IMR-90 (cell line): ENCODE data around the gene PLAC9. TPM values are rescaled to one million over a fixed set of nuclear protein-coding genes. Genes with fewer than 3 reads are reported as not detected.
"Not testable (repeated sequence)": the region's sequence is repeated elsewhere in the genome, so short reads cannot be mapped to it uniquely, and the experiment has no call there.

Source experiments
- ATAC-seq: fragments of 200-7000 bp; cut with Tn5 transposase; 2 replicates; pipeline ENCODE4 v1.9.1; 2020; ENCODE audit warnings: low read depth, mild to moderate bottlenecking, moderate library complexity
- BruUV-seq: library from RNA; stranded (reverse); fragments of 400-500 nt; replicated peaks from 2 replicates; lab custom pipeline; 2021; lab: Mats Ljungman, UMichigan
- CTCF ChIA-PET: fragments of 300-600 bp; formaldehyde crosslinking; extraction: SDS; loops from one replicate; lab custom pipeline; 2021; ENCODE audit warnings: antibody characterized with exemption; lab: Yijun Ruan, JAX
- POLR2A ChIA-PET: fragments of 300-600 bp; sonication (Branson Sonifier 250); formaldehyde crosslinking; loops from one replicate; lab custom pipeline; 2022; ENCODE audit warnings: antibody characterized with exemption; ENCODE audit not compliant: unreplicated experiment; lab: Charles Lee
- DNase-seq: peaks from one replicate; pipeline ENCODE4 v3.0.0; 2013
- H2AFZ ChIP-seq: replicated peaks from 2 replicates; pipeline ENCODE3; 2013; ENCODE audit warnings: low read length, mild to moderate bottlenecking; ENCODE audit not compliant: poor library complexity
- H2AK5ac ChIP-seq: 2 replicates; pipeline ENCODE4 v1.6.1; 2013; ENCODE audit warnings: low read depth, low read length, inconsistent platforms
- H2AK9ac ChIP-seq: replicated peaks from 2 replicates; pipeline ENCODE3; 2013; ENCODE audit warnings: mild to moderate bottlenecking, low read depth, low read length, moderate library complexity; ENCODE audit not compliant: poor library complexity
- H2BK120ac ChIP-seq: 2 replicates; pipeline ENCODE4 v1.6.1; 2013; ENCODE audit warnings: low read depth, low read length, inconsistent platforms
- H2BK15ac ChIP-seq: 3 replicates; pipeline ENCODE4 v1.6.1; 2013; ENCODE audit warnings: low read depth, low read length, inconsistent platforms
- H2BK20ac ChIP-seq: 2 replicates; pipeline ENCODE4 v1.6.1; 2013; ENCODE audit warnings: low read depth, mild to moderate bottlenecking, inconsistent platforms, low read length, moderate library complexity
- H2BK5ac ChIP-seq: 2 replicates; pipeline ENCODE4 v1.6.1; 2013; ENCODE audit warnings: mild to moderate bottlenecking, low read depth, low read length, inconsistent platforms; ENCODE audit not compliant: poor library complexity, severe bottlenecking
- H3K14ac ChIP-seq: replicated peaks from 2 replicates; pipeline ENCODE4 v1.6.1; 2013; ENCODE audit warnings: low read depth, low read length, inconsistent platforms
- H3K18ac ChIP-seq: 2 replicates; pipeline ENCODE4 v1.6.1; 2013; ENCODE audit warnings: low read depth, low read length, control low read depth
- H3K23ac ChIP-seq: 2 replicates; pipeline ENCODE4 v1.6.1; 2013; ENCODE audit warnings: low read depth, low read length, inconsistent platforms
- H3K27ac ChIP-seq: 2 replicates; pipeline ENCODE4 v1.5.1; 2013; ENCODE audit warnings: mild to moderate bottlenecking, control low read depth, low read length; ENCODE audit not compliant: insufficient read depth
- H3K27me3 ChIP-seq: 2 replicates; pipeline ENCODE4 v1.6.1; 2013; ENCODE audit warnings: low read length; ENCODE audit not compliant: control insufficient read depth, insufficient read depth
- H3K36me3 ChIP-seq: 2 replicates; pipeline ENCODE4 v1.6.1; 2013; ENCODE audit warnings: low read length, mixed read lengths; ENCODE audit not compliant: control insufficient read depth, insufficient read depth
- H3K4ac ChIP-seq: 2 replicates; pipeline ENCODE4 v1.6.1; 2013; ENCODE audit warnings: low read depth, low read length, inconsistent platforms
- H3K4me1 ChIP-seq: 2 replicates; pipeline ENCODE4 v1.6.1; 2013; ENCODE audit warnings: low read length, mixed read lengths; ENCODE audit not compliant: control insufficient read depth, insufficient read depth
- H3K4me2 ChIP-seq: 2 replicates; pipeline ENCODE4 v1.6.1; 2013; ENCODE audit warnings: low read depth, mild to moderate bottlenecking, control low read depth, low read length, moderate library complexity
- H3K4me3 ChIP-seq: 2 replicates; pipeline ENCODE4 v1.5.1; 2013; ENCODE audit warnings: low read depth, mild to moderate bottlenecking, control low read depth, low read length, moderate library complexity; ENCODE audit not compliant: insufficient read depth
- H3K56ac ChIP-seq: 2 replicates; pipeline ENCODE4 v1.6.1; 2013; ENCODE audit warnings: low read length, inconsistent platforms; ENCODE audit not compliant: insufficient read depth; ENCODE audit errors: extremely low read depth
- H3K79me1 ChIP-seq, 2 experiments: 2 replicates each; pipeline ENCODE4 v1.6.1; 2013; ENCODE audit warnings: low read length in 2 of 2, inconsistent platforms in 1 of 2, low read depth in 1 of 2
- H3K9ac ChIP-seq: 2 replicates; pipeline ENCODE4 v1.6.1; 2013; ENCODE audit warnings: low read depth, low read length, control low read depth
- H3K9me1 ChIP-seq: 2 replicates; pipeline ENCODE4 v1.6.1; 2013; ENCODE audit warnings: low read length, inconsistent platforms; ENCODE audit not compliant: insufficient read depth
- H3K9me3 ChIP-seq: 2 replicates; pipeline ENCODE4 v1.6.1; 2013; ENCODE audit warnings: low read length; ENCODE audit not compliant: control insufficient read depth, insufficient read depth
- H4K20me1 ChIP-seq: 2 replicates; pipeline ENCODE4 v1.6.1; 2013; ENCODE audit warnings: low read length, inconsistent platforms; ENCODE audit not compliant: insufficient read depth
- H4K5ac ChIP-seq: 2 replicates; pipeline ENCODE4 v1.6.1; 2013; ENCODE audit warnings: mild to moderate bottlenecking, low read depth, low read length, control low read depth
- H4K8ac ChIP-seq, 2 experiments: 2 replicates each; pipeline ENCODE4 v1.6.1; 2013; ENCODE audit warnings: low read depth in 2 of 2, low read length in 2 of 2, control low read depth in 1 of 2, inconsistent platforms in 1 of 2
- H4K91ac ChIP-seq: 2 replicates; pipeline ENCODE4 v1.6.1; 2013; ENCODE audit warnings: low read depth, low read length, inconsistent platforms; ENCODE audit not compliant: insufficient read depth
- MXI1 ChIP-seq: IDR thresholded peaks from 2 replicates; pipeline ENCODE4 v1.6.1; 2012; ENCODE audit warnings: low read depth, mild to moderate bottlenecking, low read length, moderate library complexity, borderline replicate concordance
- WGBS, 2 experiments: methylation state at CpG; one replicate each; pipeline versions ENCODE4 v1.1.5 to v1.1.7; 2013; ENCODE audit warnings: missing lambda C conversion rate in 2 of 2; ENCODE audit not compliant: insufficient read length in 1 of 2; ENCODE audit errors: extremely low coverage in 2 of 2; 5-methylcytosine and 5-hydroxymethylcytosine counted together
- dilution Hi-C: fragments of 300-500 bp; cut with HindIII; formaldehyde crosslinking; loops from one replicate; pipeline ENCODE4 v1.14.3; 2018; ENCODE audit warnings: low sequenced_read_pairs; ENCODE audit not compliant: unreplicated experiment
- in situ Hi-C: fragments of 300-500 bp; cut with MboI; formaldehyde crosslinking; loops from 3 replicates; pipeline ENCODE4 v1.14.3; 2019; ENCODE audit warnings: low sequenced_read_pairs, inconsistent platforms, mixed read lengths
- intact Hi-C: fragments of 100-400 bp; cut with micrococcal nuclease; formaldehyde crosslinking; loops from 2 replicates; pipeline ENCODE4 v1.10.0; 2022
- polyA plus RNA-seq, 3 experiments: library from polyadenylated mRNA; depleted of rRNA; stranded (reverse); fragments of >200 nt; gene quantifications; 2 replicates each; pipeline ENCODE4 v1.2.3, GENCODE V29; 2012; ENCODE audit warnings: low replicate concordance in 1 of 3
- total RNA-seq: library from RNA; depleted of rRNA; stranded (reverse); fragments of >200 nt; gene quantifications from 2 replicates; pipeline ENCODE4 v1.2.3, GENCODE V29; 2012

PLAC9 gene
- total and polyA plus RNA-seq, 2 of the 4 experiments (the other 2 are of a cell fraction), result 1.6 to 12.2 TPM

DNA sequence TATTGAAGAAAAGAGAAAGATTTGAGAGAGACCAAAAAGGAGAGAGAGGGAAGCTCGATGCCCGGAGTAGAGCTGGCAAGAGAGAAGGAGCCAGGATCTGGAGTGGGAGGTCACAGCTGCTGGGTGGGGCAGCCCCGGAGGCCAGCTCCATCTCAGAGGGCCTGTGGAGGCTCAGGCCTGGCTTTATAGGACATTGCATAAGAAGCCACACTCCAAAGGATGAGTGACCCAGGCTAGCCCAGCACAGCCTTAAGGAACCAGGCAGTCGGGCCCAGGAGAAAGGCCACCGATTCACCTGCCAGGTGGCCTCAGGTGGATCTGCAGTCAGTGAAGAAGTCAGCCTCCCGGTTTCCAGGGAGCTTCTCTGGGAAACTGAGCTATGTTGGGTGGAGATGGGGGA lies 676 bp downstream of the PLAC9 start (continued):
- TF ChIP-seq MXI1, result no peak

- H3K36me3 ChIP-seq, H3K27me3 ChIP-seq, H3K27ac ChIP-seq, H3K4me2 ChIP-seq, H3K4me3 ChIP-seq, H2BK15ac ChIP-seq, H3K9me1 ChIP-seq, in situ Hi-C loops, dilution Hi-C loops, H3K9me3 ChIP-seq, H4K5ac ChIP-seq, H2BK20ac ChIP-seq, POLR2A ChIA-PET, DNase-seq, H2AFZ ChIP-seq, H4K20me1 ChIP-seq, ATAC-seq, H3K9ac ChIP-seq, H2AK9ac ChIP-seq, H3K23ac ChIP-seq, H3K18ac ChIP-seq, H2BK5ac ChIP-seq, H2BK120ac ChIP-seq, H3K56ac ChIP-seq, BruUV-seq: not testable (repeated sequence)
- H4K8ac ChIP-seq, result peak overlapping the region; percentile 50; a peak in 2 of 4 replicates
- CTCF ChIA-PET, result interaction anchor here (0.8 to 1.2 kb wide), 2 partner anchors 87 to 715 kb away, joined by 3 to 5 read pairs; no protein-coding TSS in a partner anchor
- H3K79me1 ChIP-seq, result peaks cover 0 to 13% of the 10 kb centered on the region in 2 experiments; a peak in 1 of 4 replicates
- peak overlapping the region; percentile 34; the same call in 1 of the 2 replicates for H4K91ac ChIP-seq
- no CpG with 5 or more reads among the region's 9 CpGs for WGBS, 2 experiments
- 0 out of 2 replicates have a peak overlapping the region, but pooled peaks have one; percentile 10 for H3K14ac ChIP-seq
- peak overlapping the region; percentile 74 for H2AK5ac ChIP-seq
- H3K4me1 ChIP-seq, result peaks cover 21% of the 10 kb centered on the region
- peak overlapping the region; percentile 64 for H3K4ac ChIP-seq
- intact Hi-C loops, result loop anchor here (10.0 kb wide), 1 partner anchor 589 kb away; no protein-coding TSS in a partner anchor
Measured at GRCh38 chr10:80133687-80134086, 1.2 kb downstream of the PLAC9 start.
